Ramos (cell line): ENCODE measurements around the gene MBD6.
"Not testable (repeated sequence)": the region's sequence is repeated elsewhere in the genome, so short reads cannot be mapped to it uniquely, and the experiment has no call there.

Experiments
- in situ Hi-C: fragments of 300-500 bp; cut with MboI; formaldehyde crosslinking; loops from one replicate; pipeline ENCODE4 v1.14.3; 2022; ENCODE audit warnings: low sequenced_read_pairs; ENCODE audit not compliant: unreplicated experiment

Gene MBD6

GRCh38 chr12:57488402-57489156, 34.0 kb upstream of the MBD6 start:
- in situ Hi-C loops = no loop called here

- in situ Hi-C loops = no loop called here
Measured at GRCh38 chr12:57489157-57489641, 33.4 kb upstream of the MBD6 start.

DNA sequence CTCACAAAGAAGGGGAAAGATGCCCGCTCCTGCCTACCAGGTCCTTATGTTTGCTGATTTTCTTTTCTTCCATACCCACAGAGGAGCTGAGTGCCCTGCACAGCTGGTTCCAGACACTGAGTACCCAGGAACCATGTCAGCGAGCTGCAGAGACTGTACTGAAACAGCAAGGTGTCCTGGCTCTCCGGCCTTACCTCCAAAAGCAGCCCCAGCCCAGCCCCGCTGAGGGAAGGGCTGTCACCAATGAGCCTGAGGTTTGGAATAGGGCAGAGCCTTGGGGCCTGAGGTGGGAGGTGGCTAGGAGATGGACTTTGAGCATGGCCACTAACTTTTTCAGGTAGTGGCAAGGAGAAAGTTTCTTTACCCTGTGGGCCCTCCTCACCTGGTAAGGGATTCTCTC, 32.5 kb upstream of the MBD6 start:
- in situ Hi-C loops = no loop called here

- in situ Hi-C loops = no loop called here
Measured at GRCh38 chr12:57491393-57492280, 31.0 kb upstream of the MBD6 start.

GRCh38 chr12:57495051-57495701, 27.4 kb upstream of the MBD6 start:
- in situ Hi-C loops = not testable (repeated sequence)

GRCh38 chr12:57496822-57497221, 25.8 kb upstream of the MBD6 start:
- in situ Hi-C loops = no loop called here

DNA sequence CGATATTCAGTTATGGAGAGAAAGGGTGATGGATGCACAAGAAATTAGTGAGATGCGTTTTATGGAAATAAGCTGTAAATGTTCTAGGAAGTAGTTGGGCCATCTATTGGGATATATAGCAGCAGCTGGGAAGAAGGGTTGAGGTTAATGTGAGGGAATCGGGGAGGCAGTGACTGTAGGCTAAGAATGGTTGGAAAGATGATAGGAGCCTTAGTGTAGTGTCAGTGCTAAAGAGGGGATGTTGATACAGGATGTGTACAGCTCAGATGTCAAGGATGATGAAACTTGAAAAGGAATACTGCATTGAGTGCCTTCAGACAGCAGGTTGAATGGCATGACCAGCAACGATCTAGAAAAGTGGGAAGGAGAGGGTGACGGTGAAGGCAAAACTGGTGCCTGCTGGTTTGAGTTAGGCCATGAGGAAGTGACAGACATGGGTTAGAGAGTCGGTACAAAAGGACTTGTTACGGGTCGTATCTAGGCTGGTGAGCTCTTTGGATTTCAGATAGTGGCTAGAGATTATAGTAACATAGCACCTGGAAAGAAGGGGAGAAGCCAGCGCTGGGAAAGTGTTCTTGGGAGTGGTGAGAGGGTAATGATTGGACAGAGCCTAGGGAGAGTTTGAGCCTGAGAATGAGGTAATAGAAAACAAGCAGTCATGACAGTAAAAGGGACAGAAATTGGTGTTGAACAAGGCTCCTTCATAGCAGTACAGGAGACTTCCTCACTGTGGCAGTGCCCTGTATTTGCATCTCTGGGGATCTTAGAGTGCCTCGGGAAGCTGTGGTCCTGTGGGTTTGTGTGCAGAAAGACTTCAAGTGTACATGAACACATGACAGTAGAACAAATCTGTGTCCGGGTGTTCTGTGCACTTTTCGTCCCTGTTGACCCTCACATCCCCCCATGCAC, 25.1 kb upstream of the MBD6 start:
- in situ Hi-C loops = no loop called here

DNA sequence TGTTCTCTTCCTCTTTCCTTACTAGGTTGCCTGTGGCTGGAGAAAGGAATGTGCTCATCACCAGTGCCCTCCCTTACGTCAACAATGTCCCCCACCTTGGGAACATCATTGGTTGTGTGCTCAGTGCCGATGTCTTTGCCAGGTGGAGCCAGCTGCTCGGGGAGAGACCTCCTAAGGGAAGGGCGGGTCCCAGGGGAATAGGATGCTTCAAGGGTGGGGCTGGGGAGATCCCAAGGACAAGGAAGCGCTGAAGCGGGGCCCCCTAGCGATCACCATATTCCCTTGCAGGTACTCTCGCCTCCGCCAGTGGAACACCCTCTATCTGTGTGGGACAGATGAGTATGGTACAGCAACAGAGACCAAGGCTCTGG, 24.5 kb upstream of the MBD6 start:
- in situ Hi-C loops = no loop called here

DNA sequence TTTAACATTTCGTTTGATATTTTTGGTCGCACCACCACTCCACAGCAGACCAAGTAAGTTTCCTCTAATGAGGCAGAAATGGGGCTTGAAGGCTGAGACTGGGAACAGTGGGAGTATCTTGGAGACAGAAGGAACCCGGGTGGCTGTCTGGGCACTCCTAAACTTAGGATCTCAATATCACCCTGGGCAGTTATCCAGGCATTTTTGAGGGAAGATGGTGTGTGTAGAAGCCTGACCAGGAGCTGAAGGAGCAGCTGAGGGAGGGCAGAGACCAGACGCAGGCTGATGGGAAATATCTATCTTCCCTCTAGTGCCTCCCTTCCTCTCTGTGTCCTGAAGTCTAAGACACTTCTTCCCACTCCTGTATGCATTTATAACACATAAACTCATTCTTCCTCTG, 24.1 kb upstream of the MBD6 start:
- in situ Hi-C loops = no loop called here

GRCh38 chr12:57500213-57500612, 22.4 kb upstream of the MBD6 start:
- in situ Hi-C loops = no loop called here

GRCh38 chr12:57502311-57502969, 20.2 kb upstream of the MBD6 start:
- in situ Hi-C loops = not testable (repeated sequence)

DNA sequence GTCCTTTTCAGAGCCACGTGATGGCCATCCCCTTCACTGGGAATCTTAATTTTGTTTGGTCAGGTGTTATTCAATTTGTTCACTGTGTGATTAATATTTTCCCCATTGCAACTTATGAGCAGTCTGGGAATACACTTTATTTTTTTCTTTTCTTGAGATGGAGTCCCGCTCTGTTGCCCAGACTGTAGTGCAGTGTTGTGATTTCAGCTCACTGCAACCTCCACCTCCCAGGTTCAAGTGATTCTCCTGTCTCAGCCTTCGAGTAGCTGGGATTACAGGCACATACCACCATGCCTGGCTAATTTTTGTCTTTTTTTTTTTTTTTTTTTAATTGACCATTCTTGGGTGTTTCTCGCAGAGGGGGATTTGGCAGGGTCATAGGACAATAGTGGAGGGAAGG, 16.1 kb upstream of the MBD6 start:
- in situ Hi-C loops = not testable (repeated sequence)

- in situ Hi-C loops = not testable (repeated sequence)
Measured at GRCh38 chr12:57507796-57508195, 14.8 kb upstream of the MBD6 start.

- in situ Hi-C loops = no loop called here
Measured at GRCh38 chr12:57511161-57511560, 11.5 kb upstream of the MBD6 start.

- in situ Hi-C loops = no loop called here
Measured at GRCh38 chr12:57511588-57512325, 10.9 kb upstream of the MBD6 start.

- in situ Hi-C loops = no loop called here
Measured at GRCh38 chr12:57512665-57513064, 10.0 kb upstream of the MBD6 start.

DNA sequence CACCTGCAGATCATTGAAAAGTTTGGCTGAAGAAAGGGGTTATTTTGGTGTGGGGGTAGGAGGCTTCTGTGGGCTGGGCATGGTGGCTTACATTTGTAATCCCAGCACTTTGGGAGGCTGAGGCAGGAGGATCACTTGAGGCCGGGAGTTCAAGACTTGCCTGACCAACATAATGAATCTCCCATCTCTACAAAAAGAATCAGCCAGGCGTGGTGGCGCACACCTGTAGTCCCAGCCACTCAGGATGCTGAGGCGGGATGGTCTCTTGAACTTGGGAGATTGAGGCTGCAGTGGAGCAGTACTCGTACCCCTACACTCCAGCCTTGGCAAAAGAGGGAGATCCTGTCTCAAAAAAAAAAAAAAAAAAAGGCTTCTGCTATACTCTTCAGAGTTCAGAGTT, 9.4 kb upstream of the MBD6 start:
- in situ Hi-C loops = no loop called here

DNA sequence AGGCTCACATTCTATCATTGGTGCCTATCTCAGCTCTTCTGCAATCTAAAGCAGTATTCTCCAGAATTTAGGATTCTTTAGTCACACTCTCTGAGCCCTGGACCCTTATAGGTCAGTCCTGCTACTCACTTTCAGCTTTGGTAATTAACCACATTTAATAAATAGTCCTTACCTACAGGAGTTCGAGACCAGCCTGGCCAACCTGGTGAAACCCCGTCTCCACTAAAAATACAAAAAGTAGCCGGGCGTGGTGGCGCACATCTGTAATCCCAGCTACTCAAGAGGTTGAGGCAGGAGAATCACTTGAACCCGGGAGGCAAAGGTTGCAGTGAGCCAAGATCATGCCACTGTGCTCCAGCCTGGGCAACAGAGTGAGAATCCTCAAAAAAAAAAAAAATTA, 8.9 kb upstream of the MBD6 start:
- in situ Hi-C loops = not testable (repeated sequence)

GRCh38 chr12:57514246-57514645, 8.4 kb upstream of the MBD6 start:
- in situ Hi-C loops = not testable (repeated sequence)
